Smooth muscle cell (in vitro differentiated cells): Measurements from ENCODE around the gene PLEKHH3. TPM values are rescaled to one million over a fixed set of nuclear protein-coding genes. Genes with fewer than 3 reads are reported as not detected.
A peak's percentile ranks its signal among the peaks of the same experiment; 100 is the strongest.

Experiments used
- DNase-seq: peaks from one replicate; lab custom pipeline; 2025; ENCODE audit not compliant: unreplicated experiment; lab: John Stamatoyannopoulos, UW
- H2AFZ ChIP-seq: fragments of 200-600 bp; sonication (generic); 2 replicates; pipeline ENCODE4 v1.6.0; 2016; ENCODE audit warnings: antibody characterized with exemption, low read depth, mild to moderate bottlenecking
- H3F3A ChIP-seq: fragments of 200-600 bp; sonication (generic); 2 replicates; pipeline ENCODE4 v1.6.0; 2017; ENCODE audit warnings: antibody characterized with exemption, low read depth
- H3K27ac ChIP-seq: fragments of 200-600 bp; sonication (generic); 2 replicates; pipeline ENCODE4 v1.5.1; 2016; ENCODE audit warnings: low read depth, mild to moderate bottlenecking
- H3K27me3 ChIP-seq: fragments of 200-600 bp; sonication (generic); 2 replicates; pipeline ENCODE4 v1.6.1; 2016; ENCODE audit warnings: low read depth, mild to moderate bottlenecking
- H3K36me3 ChIP-seq: fragments of 200-600 bp; sonication (generic); 2 replicates; pipeline ENCODE4 v1.5.1; 2016; ENCODE audit warnings: low read depth
- H3K4me1 ChIP-seq: fragments of 200-600 bp; sonication (generic); 2 replicates; pipeline ENCODE4 v1.5.1; 2016; ENCODE audit warnings: low read depth
- H3K4me2 ChIP-seq: fragments of 200-600 bp; sonication (generic); 2 replicates; pipeline ENCODE4 v1.6.0; 2016; ENCODE audit warnings: mild to moderate bottlenecking
- H3K4me3 ChIP-seq: fragments of 200-600 bp; sonication (generic); 2 replicates; pipeline ENCODE4 v1.5.1; 2016; ENCODE audit warnings: mild to moderate bottlenecking
- H3K79me2 ChIP-seq: fragments of 200-600 bp; sonication (generic); 2 replicates; pipeline ENCODE4 v1.6.0; 2016; ENCODE audit warnings: low read depth, mild to moderate bottlenecking
- H3K9ac ChIP-seq: fragments of 200-600 bp; sonication (generic); 2 replicates; pipeline ENCODE4 v1.6.0; 2016; ENCODE audit warnings: low read depth
- H3K9me3 ChIP-seq: fragments of 200-600 bp; sonication (generic); replicated peaks from 2 replicates; pipeline ENCODE4 v1.5.1; 2016; ENCODE audit warnings: low read depth
- H4K20me1 ChIP-seq: fragments of 200-600 bp; sonication (generic); 2 replicates; pipeline ENCODE4 v1.6.0; 2016; ENCODE audit warnings: low read depth
- WGBS: methylation state at CpG from one replicate; pipeline ENCODE4 v1.1.7; 2016; ENCODE audit warnings: low lambda C conversion rate; 5-methylcytosine and 5-hydroxymethylcytosine counted together
- polyA plus RNA-seq: library from polyadenylated mRNA; unstranded; fragments of >200 nt; fragmentation: Nextera tagmentation; extraction: Ambion mirVana; gene quantifications from 2 replicates; pipeline ENCODE4 v1.2.1, GENCODE V29; 2016
- total RNA-seq: library from RNA; depleted of rRNA; stranded (reverse); fragments of >200 nt; gene quantifications from 2 replicates; pipeline ENCODE4 v1.2.3, GENCODE V29; 2014
- TF ChIP-seq, protein P1 (sequence below): fragments of 200-600 bp; sonication (generic); IDR thresholded peaks from 2 replicates; pipeline ENCODE4 v1.5.1; 2017; ENCODE audit warnings: borderline replicate concordance, mild to moderate bottlenecking, antibody characterized with exemption; ENCODE audit not compliant: insufficient read depth, poor library complexity, severe bottlenecking

The PLEKHH3 gene
- total and polyA plus RNA-seq, 2 experiments from 2014 or later: 5.0 to 23.7 TPM

GRCh38 chr17:42653179-42654124 lies 23.3 kb downstream of the PLEKHH3 start:
- Histone ChIP-seq H3K4me2 (peak overlapping the region; percentile 93), H2AFZ (peak overlapping the region; percentile 93), H4K20me1 (no peaks in the 10 kb centered on the region), H3F3A (peaks cover 7% of the 10 kb centered on the region), H3K27me3 (no peaks in the 10 kb centered on the region), H3K9ac (no peak overlapping the region), H3K27ac (peak overlapping the region; percentile 20), H3K36me3 (no peaks in the 10 kb centered on the region), H3K4me1 (peaks cover 10% of the 10 kb centered on the region), H3K79me2 (no peaks in the 10 kb centered on the region), H3K9me3 (no peaks in the 10 kb centered on the region), H3K4me3 (peak overlapping the region; percentile 52)
- TF ChIP-seq, protein P1, sequence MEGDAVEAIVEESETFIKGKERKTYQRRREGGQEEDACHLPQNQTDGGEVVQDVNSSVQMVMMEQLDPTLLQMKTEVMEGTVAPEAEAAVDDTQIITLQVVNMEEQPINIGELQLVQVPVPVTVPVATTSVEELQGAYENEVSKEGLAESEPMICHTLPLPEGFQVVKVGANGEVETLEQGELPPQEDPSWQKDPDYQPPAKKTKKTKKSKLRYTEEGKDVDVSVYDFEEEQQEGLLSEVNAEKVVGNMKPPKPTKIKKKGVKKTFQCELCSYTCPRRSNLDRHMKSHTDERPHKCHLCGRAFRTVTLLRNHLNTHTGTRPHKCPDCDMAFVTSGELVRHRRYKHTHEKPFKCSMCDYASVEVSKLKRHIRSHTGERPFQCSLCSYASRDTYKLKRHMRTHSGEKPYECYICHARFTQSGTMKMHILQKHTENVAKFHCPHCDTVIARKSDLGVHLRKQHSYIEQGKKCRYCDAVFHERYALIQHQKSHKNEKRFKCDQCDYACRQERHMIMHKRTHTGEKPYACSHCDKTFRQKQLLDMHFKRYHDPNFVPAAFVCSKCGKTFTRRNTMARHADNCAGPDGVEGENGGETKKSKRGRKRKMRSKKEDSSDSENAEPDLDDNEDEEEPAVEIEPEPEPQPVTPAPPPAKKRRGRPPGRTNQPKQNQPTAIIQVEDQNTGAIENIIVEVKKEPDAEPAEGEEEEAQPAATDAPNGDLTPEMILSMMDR: no peak
- 28% methylated on average over 41 of the region's 42 CpGs for WGBS
- no peak for DNase-seq

GRCh38 chr17:42651392-42651791 lies 25.4 kb downstream of the PLEKHH3 start:
- no peak for DNase-seq
- TF ChIP-seq, protein P1: no peak
- Histone ChIP-seq H3K9ac (no peak overlapping the region), H3K27me3 (no peaks in the 10 kb centered on the region), H3K4me1 (peaks cover 10% of the 10 kb centered on the region), H3K36me3 (no peaks in the 10 kb centered on the region), H4K20me1 (no peaks in the 10 kb centered on the region), H3K4me2 (no peak overlapping the region), H3K4me3 (no peak overlapping the region), H2AFZ (no peak overlapping the region), H3F3A (peaks cover 7% of the 10 kb centered on the region), H3K27ac (no peak overlapping the region), H3K9me3 (no peaks in the 10 kb centered on the region), H3K79me2 (no peaks in the 10 kb centered on the region)
- 93% methylated on average over 4 of the region's 4 CpGs for WGBS

GRCh38 chr17:42647778-42648177 lies 29.0 kb downstream of the PLEKHH3 start:
- H2AFZ ChIP-seq: no peak overlapping the region
- no peak for DNase-seq
- H3K79me2 ChIP-seq: no peaks in the 10 kb centered on the region
- no peaks in the 10 kb centered on the region for H3F3A ChIP-seq
- H3K9ac ChIP-seq: no peak overlapping the region
- no peaks in the 10 kb centered on the region for H3K36me3 ChIP-seq
- TF ChIP-seq, protein P1: no peak
- no peaks in the 10 kb centered on the region for H4K20me1 ChIP-seq
- H3K27ac ChIP-seq: no peak overlapping the region
- no peak overlapping the region for H3K4me3 ChIP-seq
- H3K9me3 ChIP-seq: no peaks in the 10 kb centered on the region
- 96% methylated on average over 5 of the region's 5 CpGs for WGBS
- no peak overlapping the region for H3K4me2 ChIP-seq
- H3K27me3 ChIP-seq: no peaks in the 10 kb centered on the region
- no peaks in the 10 kb centered on the region for H3K4me1 ChIP-seq
